ENCODE data around the gene KDM4C. TPM values are rescaled to one million over a fixed set of nuclear protein-coding genes. Genes with fewer than 3 reads are reported as not detected.
"Not testable (repeated sequence)": the region's sequence is repeated elsewhere in the genome, so short reads cannot be mapped to it uniquely, and the experiment has no call there.

Gene KDM4C
- total RNA-seq, 4 donors from 2014 or later: 32.3 to 41.4 (median 35.3) TPM

DNA sequence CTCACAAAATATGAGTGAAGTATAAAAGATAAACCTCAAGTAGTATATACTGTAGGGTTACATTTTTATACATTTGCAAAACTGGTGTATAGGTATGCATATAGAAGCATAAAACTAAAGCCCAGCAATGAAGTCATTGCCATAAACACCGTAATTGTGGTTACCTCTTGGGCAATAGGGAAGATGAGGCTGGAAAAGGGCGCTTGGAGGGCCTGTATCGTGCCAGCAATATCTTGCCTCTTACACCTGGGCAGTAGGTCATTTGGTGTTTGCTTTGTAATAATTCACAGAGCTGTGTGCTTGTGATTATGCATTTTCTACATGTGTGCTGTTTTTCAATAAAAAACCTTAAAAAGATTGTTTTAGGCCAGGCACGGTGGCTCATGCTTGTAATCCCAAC lies 45.2 kb downstream of the KDM4C start:
- H3K4me3 ChIP-seq (ENCODE audit: low read depth, poor library complexity, severe bottlenecking): no peak overlapping the region
- no peak for DNase-seq (ENCODE audit: low spot score in 2 of 2)
- intact Hi-C loops (cut with DNase I; ENCODE audit: low total_unique reads): no loop called here
- TF ChIP-seq, protein P1, sequence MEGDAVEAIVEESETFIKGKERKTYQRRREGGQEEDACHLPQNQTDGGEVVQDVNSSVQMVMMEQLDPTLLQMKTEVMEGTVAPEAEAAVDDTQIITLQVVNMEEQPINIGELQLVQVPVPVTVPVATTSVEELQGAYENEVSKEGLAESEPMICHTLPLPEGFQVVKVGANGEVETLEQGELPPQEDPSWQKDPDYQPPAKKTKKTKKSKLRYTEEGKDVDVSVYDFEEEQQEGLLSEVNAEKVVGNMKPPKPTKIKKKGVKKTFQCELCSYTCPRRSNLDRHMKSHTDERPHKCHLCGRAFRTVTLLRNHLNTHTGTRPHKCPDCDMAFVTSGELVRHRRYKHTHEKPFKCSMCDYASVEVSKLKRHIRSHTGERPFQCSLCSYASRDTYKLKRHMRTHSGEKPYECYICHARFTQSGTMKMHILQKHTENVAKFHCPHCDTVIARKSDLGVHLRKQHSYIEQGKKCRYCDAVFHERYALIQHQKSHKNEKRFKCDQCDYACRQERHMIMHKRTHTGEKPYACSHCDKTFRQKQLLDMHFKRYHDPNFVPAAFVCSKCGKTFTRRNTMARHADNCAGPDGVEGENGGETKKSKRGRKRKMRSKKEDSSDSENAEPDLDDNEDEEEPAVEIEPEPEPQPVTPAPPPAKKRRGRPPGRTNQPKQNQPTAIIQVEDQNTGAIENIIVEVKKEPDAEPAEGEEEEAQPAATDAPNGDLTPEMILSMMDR (IDR thresholded peaks at IDR 0.05): no peak
- no peak for TF ChIP-seq POLR2A (IDR thresholded peaks at IDR 0.05)
- WGBS, 2 donors: 79 to 96% methylated on average over 4 of the region's 4 CpGs

DNA sequence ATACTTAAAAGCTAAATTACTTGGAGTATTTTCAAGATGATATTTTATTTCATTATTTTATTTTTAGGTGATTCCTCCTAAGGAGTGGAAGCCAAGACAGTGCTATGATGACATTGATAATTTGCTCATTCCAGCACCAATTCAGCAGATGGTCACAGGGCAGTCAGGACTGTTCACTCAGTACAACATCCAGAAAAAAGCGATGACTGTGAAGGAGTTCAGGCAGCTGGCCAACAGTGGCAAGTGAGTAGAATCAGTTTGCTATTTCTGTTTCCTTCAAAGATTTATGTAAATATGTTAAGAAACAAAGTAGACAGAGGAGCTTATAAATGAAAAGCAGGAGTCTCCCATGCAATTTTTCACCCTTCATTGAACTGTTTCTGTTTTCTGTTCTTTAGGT lies 47.8 kb downstream of the KDM4C start:
- no peak for DNase-seq (ENCODE audit: low spot score in 2 of 2)
- no peak overlapping the region for H3K4me3 ChIP-seq (ENCODE audit: low read depth, poor library complexity, severe bottlenecking)

DNA sequence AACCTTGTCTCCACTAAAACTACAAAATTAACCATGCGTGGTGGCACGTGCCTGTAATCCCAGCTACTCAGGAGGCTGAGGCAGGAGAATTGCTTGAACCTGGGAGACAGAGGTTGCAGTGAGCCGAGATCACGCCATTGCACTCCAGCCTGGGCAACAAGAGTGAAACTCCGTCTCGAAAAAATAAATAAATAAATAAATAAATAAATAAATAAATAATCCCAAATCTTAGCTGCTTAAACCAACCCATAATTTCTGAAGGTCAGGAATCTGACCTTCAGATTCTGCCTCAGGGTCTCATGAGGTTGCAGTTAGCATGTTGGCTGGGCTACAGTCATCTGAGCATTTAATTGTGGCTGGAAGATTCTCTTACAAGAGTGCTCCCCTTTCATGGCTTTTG lies 48.5 kb downstream of the KDM4C start:
- 95 to 99% methylated on average over 6 of the region's 6 CpGs for WGBS, 2 donors
- DNase-seq (ENCODE audit: low spot score in 2 of 2); H3K4me3 ChIP-seq (ENCODE audit: low read depth, poor library complexity, severe bottlenecking); intact Hi-C loops (cut with DNase I; ENCODE audit: low total_unique reads): not testable (repeated sequence)

More for the DNA sequence above, 47.8 kb downstream of the KDM4C start:
- intact Hi-C loops (cut with DNase I; ENCODE audit: low total_unique reads): no loop called here
- WGBS, 2 donors: 52 to 69% methylated on average over 1 of the region's 1 CpG
- no peak for TF ChIP-seq POLR2A (IDR thresholded peaks at IDR 0.05)
- TF ChIP-seq, protein P1 (IDR thresholded peaks at IDR 0.05): no peak

DNA sequence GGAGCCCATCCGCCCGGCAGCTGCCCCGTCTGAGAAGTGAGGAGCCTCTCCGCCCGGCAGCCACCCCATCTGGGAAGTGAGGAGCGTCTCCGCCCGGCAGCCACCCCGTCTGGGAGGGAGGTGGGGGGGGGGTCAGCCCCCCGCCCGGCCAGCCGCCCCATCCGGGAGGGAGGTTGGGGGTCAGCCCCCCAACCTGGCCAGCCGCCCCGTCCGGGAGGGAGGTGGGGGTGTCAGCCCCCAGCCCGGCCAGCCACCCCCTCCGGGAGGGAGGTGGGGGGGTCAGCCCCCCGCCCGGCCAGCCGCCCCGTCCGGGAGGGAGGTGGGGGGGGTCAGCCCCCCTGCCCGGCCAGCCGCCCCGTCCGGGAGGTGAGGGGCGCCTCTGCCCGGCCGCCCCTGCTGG lies 49.9 kb downstream of the KDM4C start:
- DNase-seq (ENCODE audit: low spot score in 2 of 2); intact Hi-C loops (cut with DNase I; ENCODE audit: low total_unique reads); H3K4me3 ChIP-seq (ENCODE audit: low read depth, poor library complexity, severe bottlenecking): not testable (repeated sequence)
- WGBS, 2 donors: 100% methylated on average over 2 of the region's 30 CpGs; no CpG with 5 or more reads in 1 of the 2 donors

- intact Hi-C loops (cut with DNase I; ENCODE audit: low total_unique reads): no loop called here
- H3K4me3 ChIP-seq (ENCODE audit: low read depth, poor library complexity, severe bottlenecking): no peak overlapping the region
- TF ChIP-seq POLR2A (IDR thresholded peaks at IDR 0.05): no peak
- TF ChIP-seq, protein P1 (IDR thresholded peaks at IDR 0.05): no peak
- WGBS, 2 donors: 46 to 80% methylated on average over 4 of the region's 4 CpGs
- no peak for DNase-seq (ENCODE audit: low spot score in 2 of 2)
Measured at GRCh38 chr9:6811436-6811835, 53.7 kb downstream of the KDM4C start.

DNA sequence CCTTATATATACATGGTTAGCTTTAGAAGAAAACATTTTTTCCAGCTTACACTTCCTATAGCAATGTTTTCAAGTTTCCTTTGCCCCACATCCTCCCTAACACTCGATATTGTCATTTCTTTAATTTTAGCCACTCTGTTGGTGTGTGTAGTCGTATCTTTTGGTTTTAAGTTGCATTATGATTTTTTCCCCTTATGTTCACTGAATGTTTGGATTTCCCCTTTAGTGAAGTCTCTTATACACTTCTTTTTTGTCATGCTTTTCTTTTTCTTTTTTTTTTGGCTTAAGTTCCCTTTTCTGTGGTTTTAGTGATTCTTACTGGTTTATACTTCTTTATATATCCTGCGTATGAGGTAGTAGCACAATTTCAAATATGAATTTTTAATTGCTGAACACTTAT lies 58.8 kb downstream of the KDM4C start:
- intact Hi-C loops (cut with DNase I; ENCODE audit: low total_unique reads): no loop called here
- 83 to 89% methylated on average over 3 of the region's 3 CpGs for WGBS, 2 donors
- TF ChIP-seq, protein P1 (IDR thresholded peaks at IDR 0.05): no peak
- no peak for TF ChIP-seq POLR2A (IDR thresholded peaks at IDR 0.05)

DNA sequence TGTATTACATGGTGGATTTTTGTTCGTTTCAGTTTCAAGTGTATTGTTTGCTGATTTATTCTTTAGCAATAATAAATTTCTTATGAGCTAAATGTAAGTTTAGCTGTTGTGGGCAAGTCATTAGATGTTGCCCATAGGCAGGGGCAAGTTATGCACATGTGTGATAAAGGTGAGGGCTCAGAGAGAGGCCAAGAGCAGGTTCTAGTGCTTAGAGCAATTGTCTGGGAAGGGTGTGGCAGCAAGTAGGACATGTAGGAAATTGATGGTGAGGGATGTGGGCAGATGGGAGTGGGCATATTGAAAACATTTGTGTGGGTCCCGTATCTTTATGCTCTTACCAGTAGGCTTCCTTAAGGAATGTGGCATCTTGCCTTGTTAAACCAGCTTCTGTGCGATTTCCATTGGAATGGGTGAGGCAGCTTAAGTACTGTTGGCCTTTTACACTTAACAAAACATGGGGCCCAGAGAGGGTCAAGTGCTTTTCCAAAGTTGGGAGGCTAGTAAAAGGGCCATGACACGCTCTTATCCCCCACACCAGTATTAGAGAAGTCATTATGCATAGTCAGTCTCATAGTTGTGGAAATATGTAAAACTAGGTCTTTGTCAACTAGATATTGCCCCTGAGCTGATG lies 60.6 kb downstream of the KDM4C start:
- no peak for DNase-seq (ENCODE audit: low spot score in 2 of 2)
- TF ChIP-seq POLR2A (IDR thresholded peaks at IDR 0.05): no peak
- TF ChIP-seq, protein P1 (IDR thresholded peaks at IDR 0.05): no peak
- 86 to 88% methylated on average over 4 of the region's 4 CpGs for WGBS, 2 donors
- no peak overlapping the region for H3K4me3 ChIP-seq (ENCODE audit: low read depth, poor library complexity, severe bottlenecking)
- intact Hi-C loops (cut with DNase I; ENCODE audit: low total_unique reads): no loop called here

More for the DNA sequence above, 58.8 kb downstream of the KDM4C start:
- no peak for DNase-seq (ENCODE audit: low spot score in 2 of 2)
- H3K4me3 ChIP-seq (ENCODE audit: low read depth, poor library complexity, severe bottlenecking): no peak overlapping the region
